T47D (cell line): ENCODE measurements around the gene TMEM115.
A peak's percentile ranks its signal among the peaks of the same experiment; 100 is the strongest.
"Not testable (repeated sequence)": the region's sequence is repeated elsewhere in the genome, so short reads cannot be mapped to it uniquely, and the experiment has no call there.

Source experiments
- DNase-seq, 2 experiments: peaks; one replicate each; pipeline versions ENCODE4 v3.0.0 to v3.0.0-alpha.2; 2011 to 2012; ENCODE audit warnings: low read depth in 1 of 2, low spot score in 1 of 2
- JUND ChIP-seq: IDR thresholded peaks from 2 replicates; pipeline ENCODE4 v1.6.1; 2012; ENCODE audit warnings: low read depth
- in situ Hi-C: cut with HindIII; loops from 2 replicates; pipeline ENCODE4 v1.10.0; 2016; ENCODE audit warnings: low sequenced_read_pairs, low pct_unique_long_range_greater_than_20kb

TMEM115 gene

GRCh38 chr3:50322386-50323091 lies 36.8 kb downstream of the TMEM115 start, which contains the start of gene HYAL2:
TSS of gene HYAL2 (minus strand) at chr3:50322745. CDS start at chr3:50320489, 2,256 bp downstream.
- DNase-seq = no peak
- TF ChIP-seq JUND = no peak
- in situ Hi-C loops = no loop called here

GRCh38 chr3:50322115-50322385 lies 37.3 kb downstream of the TMEM115 start:
- in situ Hi-C loops = no loop called here
- DNase-seq = no peak
- TF ChIP-seq JUND = no peak

GRCh38 chr3:50321336-50322114 lies 37.8 kb downstream of the TMEM115 start:
- no peak for TF ChIP-seq JUND
- DNase-seq = peak; percentile 80 to 91
- in situ Hi-C loops = no loop called here

- peak in 1 of 2 experiments; percentile 76 for DNase-seq
- no peak for TF ChIP-seq JUND
- in situ Hi-C loops = no loop called here
These were observed 38.4 kb downstream of the TMEM115 start for GRCh38 chr3:50320853-50321335.

GRCh38 chr3:50319894-50320625 lies 39.3 kb downstream of the TMEM115 start:
- no peak for TF ChIP-seq JUND
- in situ Hi-C loops = no loop called here
- DNase-seq = no peak

GRCh38 chr3:50319181-50319893 lies 40.0 kb downstream of the TMEM115 start:
- no peak for DNase-seq
- no peak for TF ChIP-seq JUND
- in situ Hi-C loops = no loop called here

- DNase-seq = no peak
- in situ Hi-C loops = no loop called here
- TF ChIP-seq JUND = no peak
These were observed 40.7 kb downstream of the TMEM115 start for GRCh38 chr3:50318615-50319014.

GRCh38 chr3:50318163-50318562 lies 41.2 kb downstream of the TMEM115 start:
- no peak for DNase-seq
- no peak for TF ChIP-seq JUND
- in situ Hi-C loops = no loop called here

- TF ChIP-seq JUND = no peak
- DNase-seq = peak in 1 of 2 experiments; percentile 68
- in situ Hi-C loops = no loop called here
These were observed 42.0 kb downstream of the TMEM115 start for GRCh38 chr3:50317300-50317699.

GRCh38 chr3:50316657-50317242 lies 42.6 kb downstream of the TMEM115 start:
- no peak for TF ChIP-seq JUND
- in situ Hi-C loops = no loop called here
- peak in 1 of 2 experiments; percentile 87 for DNase-seq

GRCh38 chr3:50314816-50315215 lies 44.5 kb downstream of the TMEM115 start:
- no peak for DNase-seq
- in situ Hi-C loops = no loop called here
- no peak for TF ChIP-seq JUND

GRCh38 chr3:50314342-50314741 lies 45.0 kb downstream of the TMEM115 start:
- in situ Hi-C loops = no loop called here

GRCh38 chr3:50312041-50312440 lies 47.3 kb downstream of the TMEM115 start:
- DNase-seq, in situ Hi-C loops: not testable (repeated sequence)

More at GRCh38 chr3:50314342-50314741, 45.0 kb downstream of the TMEM115 start:
- no peak for TF ChIP-seq JUND
- DNase-seq = no peak
